Measurements from ENCODE around the gene C1R.

Gene C1R

DNA sequence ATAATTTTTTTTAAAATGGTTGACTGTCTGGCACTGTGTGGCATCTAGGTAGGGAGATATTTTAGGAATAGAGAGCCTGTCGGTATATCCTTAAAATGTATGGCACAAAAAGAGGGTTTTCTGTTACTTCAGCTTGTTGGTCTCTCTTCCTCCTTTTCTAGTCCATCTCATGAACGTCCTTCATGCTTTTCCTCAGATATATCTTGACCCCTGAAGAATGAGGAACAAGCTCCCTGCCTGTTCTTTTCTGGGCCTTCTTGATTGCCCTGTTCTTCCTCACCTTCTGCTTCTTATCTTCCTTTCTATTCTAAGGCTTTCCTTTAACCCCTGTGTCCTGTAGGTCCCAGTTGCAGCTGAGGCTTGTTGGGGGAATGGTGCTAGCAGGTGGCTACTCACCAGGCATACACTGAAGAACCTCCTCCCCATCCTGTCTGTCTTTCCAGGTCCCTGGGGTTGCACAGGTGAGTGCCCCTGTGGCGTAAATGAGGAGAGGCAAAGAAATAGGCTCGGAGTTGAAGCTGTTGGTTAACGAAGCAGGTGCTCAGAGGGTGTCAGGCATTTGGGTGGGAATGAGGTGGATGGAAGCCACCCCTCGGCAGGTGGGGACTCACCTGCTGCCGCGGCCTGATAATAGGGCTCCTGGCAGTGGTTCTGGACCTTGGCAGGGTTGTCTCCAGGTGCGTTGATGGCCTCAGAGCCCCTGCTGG lies 7.2 kb upstream of the C1R start:
- FAIRE-seq (no peak), DNase-seq (ENCODE audit: low spot score) (no peak)

DNA sequence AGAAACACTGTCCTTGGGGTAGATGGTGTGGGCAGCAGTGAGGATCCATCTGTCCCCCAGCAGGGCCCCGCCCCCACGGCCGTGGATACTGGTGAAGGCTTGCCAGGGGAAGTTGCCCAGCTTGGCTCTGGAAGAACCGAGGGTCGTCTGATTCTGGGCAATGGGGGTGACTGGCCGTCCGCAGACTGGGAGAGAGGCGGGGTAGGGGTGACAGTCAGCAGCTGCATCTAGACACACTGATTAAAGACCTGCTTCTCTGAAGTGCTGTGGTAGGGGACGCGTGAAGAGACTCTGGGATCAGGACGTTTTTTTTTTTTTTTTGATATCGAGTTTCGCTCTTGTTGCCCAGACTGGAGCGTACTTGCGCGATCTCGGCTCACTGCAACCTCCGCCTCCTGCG lies 4.7 kb upstream of the C1R start:
- no peak for FAIRE-seq

DNA sequence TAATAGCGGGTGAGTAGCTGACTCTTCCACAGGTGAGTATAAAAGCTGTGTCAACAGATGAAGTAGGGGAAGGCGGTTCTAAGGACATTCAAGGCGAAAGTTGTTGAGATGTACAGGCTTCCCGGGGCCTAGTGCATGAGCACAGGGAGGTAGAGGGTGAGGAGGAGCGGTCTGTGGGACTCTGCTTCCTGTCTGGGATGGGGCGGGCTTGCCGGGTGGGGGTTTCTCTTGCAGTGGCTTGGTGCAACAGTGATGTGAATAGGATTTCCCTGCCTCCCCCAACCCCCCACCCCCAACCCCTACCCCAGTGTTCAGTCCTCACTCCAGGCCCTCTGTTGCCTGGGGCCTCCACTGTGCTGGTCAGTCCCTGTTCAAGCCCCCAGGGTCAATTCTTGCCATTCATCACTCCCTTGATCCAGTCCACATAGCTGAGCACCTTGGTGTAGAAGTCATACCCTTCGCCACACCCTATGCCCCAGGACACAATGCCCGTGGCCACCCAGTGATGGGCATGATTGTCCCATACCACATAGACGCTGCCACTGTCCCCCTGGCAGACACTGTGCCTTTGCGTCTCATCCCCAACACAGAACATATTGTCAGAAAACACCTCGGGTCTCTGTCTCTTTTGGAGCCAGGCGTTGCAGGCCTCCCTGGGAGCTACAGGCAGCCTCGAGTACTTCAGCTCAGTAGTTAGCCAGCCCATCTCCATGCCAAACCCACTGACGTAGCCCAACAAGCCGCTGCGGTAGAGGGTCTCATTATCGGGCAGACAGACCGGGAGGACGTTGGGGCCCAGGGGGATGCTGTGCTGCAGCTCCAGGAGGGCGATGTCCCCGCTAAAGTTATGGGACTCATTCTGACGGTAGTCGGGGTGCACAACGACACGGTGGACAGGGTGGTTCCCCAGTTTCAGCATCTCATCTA lies 4.0 kb upstream of the C1R start:
- DNase-seq (ENCODE audit: low spot score) (no peak), FAIRE-seq (no peak)

More for the DNA sequence above, 4.7 kb upstream of the C1R start:
- no peak for DNase-seq (ENCODE audit: low spot score)

DNA sequence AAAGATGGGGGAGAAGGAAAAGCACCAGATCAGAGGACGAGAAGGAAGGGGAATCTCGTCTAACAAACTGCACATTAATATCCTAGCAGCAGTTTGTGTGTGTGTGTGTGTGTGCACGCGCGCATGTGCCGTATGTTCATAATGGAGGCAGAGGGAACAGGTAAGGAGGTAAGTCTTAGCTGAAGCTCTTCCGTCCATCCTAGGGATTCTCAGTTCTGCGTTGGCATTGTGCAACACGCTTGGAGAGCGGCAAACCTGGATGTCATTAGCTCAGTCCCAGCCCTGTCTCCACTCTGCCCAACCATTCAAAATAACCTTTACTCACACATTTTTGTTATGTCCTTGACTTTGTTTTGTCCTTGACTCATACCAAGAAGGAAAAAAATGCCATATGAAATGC lies 1.6 kb upstream of the C1R start:
- DNase-seq (ENCODE audit: low spot score) (no peak), FAIRE-seq (no peak)

GRCh38 chr12:7093486-7093885 lies 1.2 kb upstream of the C1R start:
- no peak for FAIRE-seq
- DNase-seq (ENCODE audit: low spot score) = no peak

DNA sequence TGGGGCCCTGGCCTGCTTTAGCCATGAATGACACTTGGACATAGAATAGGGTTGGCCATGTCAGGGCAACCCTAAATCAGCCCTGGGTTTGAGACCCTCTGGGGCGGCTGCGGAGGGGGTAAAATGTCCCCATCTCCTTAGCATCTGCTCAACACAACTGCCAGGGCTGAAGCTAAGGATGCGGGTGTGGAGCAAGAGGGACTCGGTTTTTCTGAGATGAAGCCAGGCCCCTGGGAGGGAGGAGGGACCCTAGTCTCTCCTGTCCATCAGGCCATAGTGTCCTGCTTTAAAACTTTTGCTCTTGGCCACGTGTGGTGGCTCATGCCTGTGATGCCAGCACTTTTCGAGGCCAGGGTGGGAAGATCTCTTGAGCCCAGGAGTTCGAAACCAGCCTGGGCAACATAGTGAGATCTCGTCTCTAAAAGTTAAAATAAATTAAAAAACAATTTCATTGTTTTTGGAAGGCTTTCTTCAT lies 778 bp upstream of the C1R start:
- no peak for DNase-seq (ENCODE audit: low spot score)
- FAIRE-seq = no peak

DNA sequence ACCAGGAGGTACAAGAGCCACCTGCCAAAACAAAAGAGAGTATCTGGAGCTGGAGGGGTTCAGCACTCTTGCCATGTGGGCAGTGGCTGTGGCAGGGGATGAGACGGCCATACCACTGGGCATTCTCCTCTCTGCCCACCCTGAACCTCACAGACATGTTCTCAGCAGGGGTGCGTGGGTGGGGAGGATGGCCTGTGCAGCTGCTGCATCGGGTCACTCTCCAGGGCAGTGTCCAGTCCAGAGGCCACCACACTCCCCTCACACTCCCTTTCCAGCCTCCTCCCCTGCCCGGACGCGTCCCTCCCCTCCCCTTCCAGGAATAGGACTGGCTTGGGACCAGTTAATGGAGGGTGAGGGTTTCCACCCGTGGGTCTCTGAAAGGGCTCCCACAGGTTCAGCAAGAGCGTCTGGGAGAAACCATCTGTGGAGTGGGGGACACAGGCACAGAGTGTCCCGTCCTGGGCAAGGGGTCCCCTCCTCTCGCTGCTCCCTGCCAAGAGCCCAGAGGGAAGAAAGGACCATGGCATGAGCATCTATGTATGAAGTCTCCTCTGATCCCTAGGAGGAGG lies 501 bp downstream of the C1R start:
- FAIRE-seq = no peak
- DNase-seq (ENCODE audit: low spot score) = no peak

DNA sequence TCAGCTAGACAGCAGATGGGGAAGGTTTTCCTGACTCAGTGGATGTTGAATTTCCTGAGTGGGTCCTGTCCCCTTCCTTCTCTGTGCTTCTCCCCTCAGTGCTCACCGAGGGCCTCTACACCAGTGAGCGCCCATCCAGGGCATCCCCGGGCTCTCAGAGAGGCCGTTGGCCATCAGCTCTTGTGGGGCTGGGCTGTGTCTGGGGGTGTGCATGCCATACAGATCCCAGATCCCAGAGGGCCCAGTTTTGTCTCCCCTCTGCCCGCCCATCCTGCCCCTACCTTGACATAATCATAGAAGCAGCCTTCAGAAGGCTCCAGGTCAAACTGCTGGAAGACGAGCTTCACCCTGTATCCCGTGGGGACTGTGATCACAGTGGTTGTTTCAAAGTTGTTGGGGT lies 1.1 kb downstream of the C1R start:
- no peak for FAIRE-seq
- no peak for DNase-seq (ENCODE audit: low spot score)

- no peak for DNase-seq (ENCODE audit: low spot score)
- no peak for FAIRE-seq
Observed at GRCh38 chr12:7090222-7090998, 1.8 kb downstream of the C1R start.

DNA sequence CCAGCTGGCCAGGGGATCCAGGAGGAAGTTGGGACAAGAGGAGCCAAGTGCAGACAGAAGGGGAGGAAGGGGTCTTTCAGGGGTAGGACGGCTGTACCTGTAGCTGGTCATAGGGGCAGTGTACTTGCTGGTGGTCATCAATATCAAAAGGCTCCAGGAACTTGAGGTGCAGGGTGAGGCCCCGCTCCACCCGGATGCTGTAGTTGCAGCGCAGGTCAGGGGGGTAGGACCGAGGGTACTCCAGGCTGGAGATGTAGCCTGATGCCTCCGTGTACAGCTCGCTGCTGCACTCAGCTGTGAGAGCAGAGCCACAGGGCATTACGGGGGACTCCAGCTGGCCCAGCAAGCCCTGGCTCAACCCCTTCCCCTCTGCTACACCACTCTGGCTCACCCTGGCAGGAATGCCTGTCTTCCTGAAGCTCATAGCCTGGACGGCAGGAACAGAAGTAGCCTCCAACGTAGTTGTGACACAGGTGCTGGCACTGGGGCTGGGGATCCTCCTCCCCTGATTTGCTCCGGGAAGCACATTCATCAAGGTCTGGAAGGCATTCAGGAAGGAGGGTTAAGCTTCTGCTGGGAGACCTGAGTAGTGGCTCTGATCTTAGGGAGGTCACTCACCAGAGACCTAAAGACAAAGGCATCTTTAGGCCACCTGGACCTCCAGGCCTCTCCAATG lies 2.9 kb downstream of the C1R start:
- DNase-seq (ENCODE audit: low spot score) (no peak), FAIRE-seq (no peak)

DNA sequence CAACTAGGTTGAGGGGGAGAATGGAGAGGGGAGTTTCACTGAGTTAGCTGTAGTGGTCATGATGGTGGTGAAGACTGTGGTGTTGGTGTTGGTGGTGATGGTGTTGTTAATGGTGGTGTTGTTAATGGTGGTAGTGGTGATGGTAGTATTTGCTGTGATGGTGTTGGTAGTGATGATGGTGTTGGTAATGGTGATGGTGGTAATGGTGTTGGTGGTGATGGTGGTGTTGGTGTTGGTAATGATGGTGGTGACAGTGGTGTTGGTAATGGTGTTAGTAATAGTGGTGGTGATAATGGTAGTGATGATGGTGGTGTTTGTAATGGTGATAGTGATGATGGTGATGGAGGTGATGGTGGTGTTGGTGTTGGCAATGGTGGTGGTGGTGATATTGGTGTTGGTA lies 9.1 kb downstream of the C1R start:
- DNase-seq (ENCODE audit: low spot score) (no peak), FAIRE-seq (no peak)

GRCh38 chr12:7081037-7081436 lies 11.2 kb downstream of the C1R start:
- DNase-seq (ENCODE audit: low spot score) = no peak
- no peak for FAIRE-seq

GRCh38 chr12:7079826-7080125 lies 12.5 kb downstream of the C1R start:
- FAIRE-seq (peak; percentile 42), DNase-seq (ENCODE audit: low spot score) (no peak)

DNA sequence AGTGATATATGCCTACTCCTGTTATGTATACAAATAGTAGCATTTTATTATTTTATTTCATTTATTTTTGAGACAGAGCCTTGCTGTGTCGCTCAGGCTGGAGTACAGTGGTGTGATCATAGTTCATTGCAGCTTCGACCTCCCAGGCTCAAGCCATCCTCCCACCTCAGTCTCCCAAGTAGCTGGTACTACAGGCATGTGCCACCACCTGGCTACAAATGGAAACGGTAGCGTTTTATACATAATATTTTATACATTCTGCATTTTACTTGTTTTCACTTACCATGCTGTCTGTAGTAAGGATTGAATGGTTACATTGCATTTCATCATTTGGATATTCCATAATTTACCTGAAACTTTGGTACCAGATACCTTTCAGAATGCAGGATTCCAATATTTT lies 14.1 kb downstream of the C1R start:
- FAIRE-seq (no peak), DNase-seq (ENCODE audit: low spot score) (no peak)

DNA sequence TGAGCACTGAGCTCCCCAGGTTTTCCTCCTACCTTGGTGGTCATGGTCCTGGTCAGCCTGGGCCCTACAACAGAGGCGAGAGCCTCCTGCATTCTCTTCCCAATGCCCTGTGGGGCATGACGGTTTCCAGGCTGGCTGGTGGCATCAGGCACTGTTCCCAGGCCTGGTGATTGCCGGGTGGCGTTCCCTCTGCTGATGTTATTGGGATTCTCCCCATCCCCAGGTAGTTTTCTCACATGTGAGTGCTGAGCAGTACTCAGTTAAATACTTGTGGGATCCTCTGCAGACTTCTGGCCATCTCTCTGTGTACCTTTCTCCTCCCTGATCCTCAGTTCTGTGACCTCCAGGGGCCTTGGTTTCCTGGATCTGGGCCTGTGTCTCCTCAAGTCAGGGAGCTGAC lies 15.8 kb downstream of the C1R start:
- no peak for FAIRE-seq
- no peak for DNase-seq (ENCODE audit: low spot score)

DNA sequence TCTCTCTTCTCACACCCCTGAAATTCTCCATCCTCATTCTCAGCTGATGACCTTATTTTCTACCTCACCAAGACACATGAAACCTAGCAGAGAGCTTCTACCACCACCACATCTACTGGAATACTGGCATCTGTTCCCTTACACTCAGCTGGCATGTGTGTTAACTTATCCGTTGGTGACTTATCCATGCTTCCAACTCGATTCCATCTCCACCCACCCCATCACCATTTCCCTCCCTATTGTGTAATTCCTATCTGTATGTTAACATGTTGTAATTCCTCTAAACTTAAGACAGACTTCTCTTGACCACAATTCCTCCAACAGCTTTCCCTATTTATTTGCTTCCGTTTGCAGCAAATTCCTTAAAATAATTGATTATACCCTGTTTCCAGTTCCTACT lies 16.3 kb downstream of the C1R start:
- FAIRE-seq = no peak

GRCh38 chr12:7075518-7075917 lies 16.7 kb downstream of the C1R start:
- DNase-seq (ENCODE audit: low spot score) (no peak), FAIRE-seq (no peak)

More for the DNA sequence above, 16.3 kb downstream of the C1R start:
- DNase-seq (ENCODE audit: low spot score) = no peak

GRCh38 chr12:7073946-7074345 lies 18.3 kb downstream of the C1R start:
- DNase-seq (ENCODE audit: low spot score) = no peak
- FAIRE-seq = no peak

GRCh38 chr12:7072554-7072953 lies 19.7 kb downstream of the C1R start:
- DNase-seq (ENCODE audit: low spot score) = no peak
- no peak for FAIRE-seq

- no peak for DNase-seq (ENCODE audit: low spot score)
- FAIRE-seq = no peak
Observed at GRCh38 chr12:7072035-7072434, 20.2 kb downstream of the C1R start.

DNA sequence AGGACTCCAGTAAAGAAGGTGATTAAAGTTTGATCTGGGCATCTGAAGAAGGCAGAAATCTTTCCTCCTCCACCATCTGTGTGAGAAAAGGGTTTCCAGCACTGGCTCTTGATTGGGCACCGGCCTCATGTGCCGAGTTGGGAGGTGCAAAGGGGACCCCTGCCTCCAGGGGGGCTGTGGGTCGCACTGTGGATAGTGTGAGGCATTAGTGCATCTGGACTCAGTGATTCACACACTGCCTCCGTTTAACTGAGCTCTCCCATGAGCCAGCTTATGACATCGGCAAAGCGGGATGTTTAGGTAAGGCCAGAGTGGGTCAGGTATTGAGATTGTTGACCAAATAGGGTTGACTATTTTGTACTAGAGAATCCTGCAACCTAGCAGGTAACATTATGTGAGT lies 22.9 kb downstream of the C1R start:
- no peak for DNase-seq (ENCODE audit: low spot score)
- no peak for FAIRE-seq
